DMS114 treated with DMSO at 0.1 percent for 48 hours (cell line): Measurements from ENCODE around the gene TDRKH.
A peak's percentile ranks its signal among the peaks of the same experiment; 100 is the strongest.
"Not testable (repeated sequence)": the region's sequence is repeated elsewhere in the genome, so short reads cannot be mapped to it uniquely, and the experiment has no call there.

Source experiments
- DNase-seq: peaks from one replicate; lab custom pipeline; 2025; ENCODE audit not compliant: unreplicated experiment; lab: John Stamatoyannopoulos, UW

TDRKH gene

GRCh38 chr1:151803915-151804314 is 13.6 kb upstream of the TDRKH start:
- DNase-seq, result no peak

- DNase-seq, result no peak
Measured at GRCh38 chr1:151803164-151803563, 12.9 kb upstream of the TDRKH start.

DNA sequence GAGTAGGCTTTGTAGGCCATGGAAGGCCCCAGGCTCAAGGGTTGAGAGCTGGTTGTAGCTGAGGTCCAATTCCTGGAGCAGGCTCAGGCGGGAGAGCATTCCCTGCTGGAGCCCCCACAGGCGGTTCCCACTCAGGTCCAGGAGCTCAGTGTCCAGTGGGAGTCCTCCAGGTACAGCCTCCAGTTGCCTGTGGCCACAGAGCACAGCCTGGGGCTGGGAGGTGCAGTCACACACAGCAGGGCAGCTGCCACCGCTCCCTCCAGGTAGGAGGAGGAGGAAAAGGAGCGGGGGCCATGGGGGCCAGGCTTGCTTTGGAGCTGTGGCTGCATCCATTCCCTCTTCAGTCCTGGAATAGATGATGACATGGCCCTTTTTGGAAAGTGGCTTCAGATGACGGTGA is 12.1 kb upstream of the TDRKH start:
- no peak for DNase-seq

- DNase-seq, result no peak
Measured at GRCh38 chr1:151801846-151802245, 11.5 kb upstream of the TDRKH start.

GRCh38 chr1:151801310-151801820 is 11.1 kb upstream of the TDRKH start:
- DNase-seq, result no peak

- no peak for DNase-seq
Measured at GRCh38 chr1:151800830-151801229, 10.5 kb upstream of the TDRKH start.

DNA sequence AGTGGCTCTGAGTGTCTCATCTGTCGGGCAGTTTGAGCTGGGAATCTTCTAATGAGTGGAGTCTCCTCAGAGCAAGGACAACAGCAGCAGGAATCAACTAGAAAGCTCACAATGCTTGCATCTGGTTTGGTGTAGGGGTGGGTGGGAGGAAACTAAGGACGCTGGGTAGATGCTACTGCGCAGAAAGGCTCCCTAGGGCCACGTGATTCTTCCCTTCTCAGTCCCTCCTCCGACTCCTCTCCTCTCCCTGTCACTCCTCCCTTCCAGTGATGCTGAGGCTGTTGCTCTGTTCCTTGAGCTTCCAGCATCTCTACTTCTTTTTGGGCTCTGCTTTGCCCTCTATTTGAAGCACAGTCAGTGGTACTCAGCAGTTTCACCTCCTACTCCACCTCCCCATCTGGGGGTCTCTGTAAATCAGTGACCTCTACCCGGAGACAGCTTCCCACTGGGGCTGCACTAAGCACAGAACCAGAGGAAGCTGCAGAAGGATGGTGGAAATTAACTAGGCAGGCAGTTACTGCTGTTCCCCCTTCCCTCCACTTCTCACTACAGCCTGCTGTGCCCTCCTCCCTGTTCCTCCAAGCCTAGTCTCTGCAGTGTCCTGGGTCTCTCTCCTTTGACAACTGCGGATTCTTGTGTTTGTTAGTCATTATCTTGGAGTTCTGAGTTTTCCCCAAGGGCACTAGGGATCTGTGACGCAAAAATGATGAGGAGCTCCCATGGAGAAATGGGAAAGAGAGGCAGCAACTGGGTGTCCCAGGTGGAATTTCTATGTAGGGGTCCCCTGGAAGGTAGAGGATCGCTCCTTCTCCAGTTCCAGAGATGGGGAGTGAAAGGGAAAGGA is 9.1 kb upstream of the TDRKH start:
- no peak for DNase-seq

DNA sequence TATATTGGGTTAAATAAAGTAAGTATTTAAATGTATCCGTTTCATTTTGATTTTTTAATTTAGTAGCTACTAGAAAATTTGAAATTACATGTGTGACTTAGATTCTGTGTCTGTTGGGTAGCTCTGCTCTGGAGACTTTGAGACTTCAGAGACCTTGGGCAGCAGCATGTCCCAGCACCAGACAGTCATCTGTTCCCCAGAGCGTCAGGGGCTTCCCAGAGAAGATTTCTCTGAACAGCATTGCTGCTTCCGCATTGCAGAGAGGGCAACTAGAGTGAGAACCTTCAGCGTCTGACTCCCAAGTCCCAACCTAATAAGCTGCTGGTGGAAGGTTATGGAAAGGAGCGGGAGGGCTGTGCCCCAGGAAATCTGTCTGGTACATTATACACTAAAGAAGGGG is 8.3 kb upstream of the TDRKH start:
- no peak for DNase-seq

DNA sequence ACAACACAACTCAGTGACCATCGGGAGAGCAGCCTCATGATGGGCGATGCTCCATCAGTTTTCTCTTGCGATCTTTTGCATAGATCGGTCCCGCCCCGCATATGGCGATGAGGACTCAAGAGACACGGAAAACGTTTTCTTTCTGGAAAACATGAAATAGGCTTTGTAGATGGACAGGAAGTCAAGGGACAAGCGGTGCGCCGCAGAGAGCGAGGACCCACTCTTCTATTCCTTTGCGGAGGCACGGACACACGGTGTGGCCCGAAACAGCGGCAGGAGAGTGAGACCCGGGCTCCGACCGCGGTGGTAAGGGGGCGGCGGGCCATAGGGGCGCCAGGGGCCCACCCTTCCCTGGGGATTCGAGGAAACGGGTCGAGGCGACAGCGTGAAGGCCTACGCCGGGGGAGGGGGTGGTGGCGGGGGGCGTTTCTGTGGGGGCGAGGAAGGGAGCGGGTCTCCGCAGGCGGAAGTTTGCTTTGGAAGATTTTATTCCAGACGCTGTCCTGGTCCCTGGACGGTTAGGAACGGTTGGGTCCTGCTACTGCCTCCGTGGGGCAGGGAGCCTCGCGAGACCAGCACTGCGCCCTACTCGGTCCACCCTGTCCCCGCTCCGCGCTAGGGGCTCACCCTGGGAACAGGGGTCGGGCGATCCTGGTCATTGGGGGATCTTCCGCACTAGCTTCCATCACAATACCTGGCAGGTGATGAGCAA is 796 bp upstream of the TDRKH start:
- peak; percentile 34 for DNase-seq

- DNase-seq, result no peak
Measured at GRCh38 chr1:151787689-151788088, 2.6 kb downstream of the TDRKH start.

- DNase-seq, result no peak
Measured at GRCh38 chr1:151783796-151784195, 6.5 kb downstream of the TDRKH start.

DNA sequence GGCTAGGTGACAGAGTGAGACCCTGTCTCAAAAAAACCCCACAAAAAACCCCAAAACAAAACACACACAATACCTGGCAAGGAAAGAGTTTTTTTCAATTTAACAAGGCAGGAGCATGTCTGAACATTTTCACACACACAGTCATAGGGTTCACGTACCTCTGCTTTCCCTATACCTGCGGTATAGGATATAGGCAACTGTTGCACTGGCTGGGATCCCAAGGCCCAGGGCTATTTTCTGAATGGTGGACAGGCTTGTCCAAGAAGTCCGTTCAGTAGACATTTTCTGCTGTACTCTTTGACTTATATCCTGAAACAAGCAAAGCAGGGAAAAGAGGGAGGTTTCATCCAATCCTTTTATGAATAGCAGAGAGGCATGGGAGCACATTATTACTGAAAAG is 7.6 kb downstream of the TDRKH start:
- no peak for DNase-seq

DNA sequence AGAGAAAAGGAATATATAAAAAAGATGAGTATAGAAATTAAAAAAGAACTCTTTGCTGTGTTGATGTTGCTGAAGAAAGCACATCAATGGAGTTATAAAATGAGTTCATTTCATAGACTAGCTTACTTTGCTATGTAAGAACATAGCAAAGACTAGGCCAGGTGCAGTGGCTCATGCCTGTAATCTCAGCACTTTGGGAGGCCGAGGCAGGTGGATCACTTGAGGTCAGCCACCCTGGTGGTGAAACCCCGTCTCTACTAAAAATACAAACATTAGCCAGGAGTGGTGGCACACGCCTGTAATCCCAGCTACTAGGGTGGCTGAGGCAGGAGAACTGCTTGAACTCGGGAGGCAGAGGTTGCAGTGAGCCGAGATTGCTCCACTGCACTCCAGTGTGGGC is 8.3 kb downstream of the TDRKH start:
- DNase-seq, result not testable (repeated sequence)

DNA sequence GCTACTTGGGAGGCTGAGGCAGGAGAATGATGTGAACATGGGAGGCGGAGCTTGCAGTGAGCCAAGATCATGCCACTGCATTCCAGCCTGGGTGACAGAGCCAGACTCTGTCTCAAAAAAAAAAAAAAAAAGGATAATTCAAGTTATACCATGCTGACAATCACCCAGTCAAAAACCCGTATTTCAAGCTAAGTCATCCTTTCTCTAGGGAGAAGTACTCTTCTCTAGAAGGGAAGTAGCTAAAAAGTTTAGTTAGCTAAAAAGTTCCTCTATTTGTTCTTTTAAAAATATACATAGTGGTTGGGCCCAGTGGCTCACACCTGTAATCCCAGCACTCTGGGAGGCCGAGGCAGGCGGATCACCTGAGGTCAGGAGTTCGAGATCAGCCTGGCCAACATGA is 9.6 kb downstream of the TDRKH start:
- not testable (repeated sequence) for DNase-seq

DNA sequence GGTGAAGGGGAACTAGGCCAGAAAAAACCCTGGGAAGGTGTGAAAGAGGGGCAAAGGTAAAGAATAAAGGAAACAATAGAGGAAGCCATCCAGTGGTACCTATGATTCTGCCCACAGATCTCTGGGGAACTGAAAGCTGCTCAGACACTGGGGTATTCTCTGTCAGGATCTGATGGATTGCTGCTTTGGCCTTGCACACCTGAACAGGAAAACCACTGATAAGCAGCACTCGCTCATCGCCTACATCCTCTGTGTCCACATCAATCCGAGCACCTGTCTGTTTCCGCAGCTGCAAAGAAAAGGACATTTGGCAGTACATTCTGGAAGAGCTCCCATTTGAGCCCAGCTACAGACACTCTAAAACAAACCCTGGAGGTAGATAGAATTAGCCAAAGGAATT is 10.4 kb downstream of the TDRKH start:
- DNase-seq, result no peak

DNA sequence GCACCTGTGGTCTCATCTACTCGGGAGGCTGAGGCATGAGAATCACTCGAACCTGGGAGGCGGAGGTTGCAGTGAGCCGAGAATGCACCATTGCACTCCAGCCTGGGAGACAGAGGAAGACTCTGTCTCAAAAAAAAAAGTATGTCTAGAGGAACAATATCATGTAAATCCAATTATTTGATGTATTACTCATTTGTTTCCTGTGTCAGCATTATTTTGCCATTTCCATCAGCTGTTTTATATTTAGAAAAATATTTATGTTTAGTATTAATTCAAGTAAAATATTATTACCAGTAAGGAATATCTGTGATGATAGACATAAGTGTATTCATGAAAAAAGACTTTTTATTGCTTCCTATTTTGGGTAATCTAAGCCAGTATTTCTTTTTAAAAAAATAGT is 13.0 kb downstream of the TDRKH start:
- no peak for DNase-seq

DNA sequence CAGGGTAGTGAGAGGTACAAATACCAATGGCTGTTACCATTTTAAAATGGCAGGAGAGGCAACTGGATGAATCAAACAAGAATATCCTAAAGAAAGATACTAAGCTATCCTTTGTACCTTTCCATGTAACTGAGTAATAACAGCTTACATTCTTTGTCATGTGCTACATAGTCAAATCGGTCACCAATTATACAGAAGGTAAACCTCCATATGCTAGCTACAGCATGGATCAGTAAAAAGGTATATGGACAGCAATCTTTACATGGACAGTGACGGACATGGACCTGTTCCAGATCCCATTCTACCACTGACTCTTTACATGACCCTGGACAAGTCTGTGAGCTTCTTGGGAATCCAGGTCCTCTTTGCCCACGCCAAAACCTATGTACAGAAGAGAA is 13.6 kb downstream of the TDRKH start:
- DNase-seq, result no peak

GRCh38 chr1:151775894-151776664 is 14.2 kb downstream of the TDRKH start:
- no peak for DNase-seq

- no peak for DNase-seq
Measured at GRCh38 chr1:151774256-151774922, 15.9 kb downstream of the TDRKH start.

DNA sequence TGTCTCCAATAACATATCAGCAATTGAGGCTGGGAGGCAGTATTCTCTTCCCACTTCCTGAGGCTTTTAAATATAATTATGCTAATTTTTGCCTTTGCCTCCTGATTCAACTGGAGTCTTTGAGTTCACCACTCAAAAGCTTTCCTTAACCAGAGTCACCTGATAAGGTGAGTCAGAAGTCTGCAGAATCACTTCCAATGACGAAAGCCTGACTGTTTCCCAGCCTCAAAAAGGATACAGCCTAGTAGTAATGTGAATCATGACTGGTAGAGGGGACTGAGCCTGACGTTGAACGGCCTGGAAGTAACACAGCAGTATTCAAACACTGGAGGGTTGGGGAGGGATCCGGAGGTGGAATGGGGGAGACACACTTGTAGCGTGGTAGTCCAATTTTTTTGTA is 16.6 kb downstream of the TDRKH start:
- no peak for DNase-seq

GRCh38 chr1:151769270-151769669 is 21.0 kb downstream of the TDRKH start:
- DNase-seq, result not testable (repeated sequence)
